GM12878 (cell line): Measurements from ENCODE around the gene TK2. TPM values are rescaled to one million over a fixed set of nuclear protein-coding genes. Genes with fewer than 3 reads are reported as not detected.

Experiments
- ATAC-seq: fragments of 200-7000 bp; cut with Tn5 transposase; 3 replicates; pipeline ENCODE4 v1.9.1; 2020; ENCODE audit warnings: mild to moderate bottlenecking, moderate library complexity
- BruUV-seq: library from RNA; stranded (reverse); fragments of 400-500 nt; replicated peaks from 2 replicates; lab custom pipeline; 2021; lab: Mats Ljungman, UMichigan
- CTCF ChIA-PET: fragments of 300-600 bp; sonication (Branson Sonifier 250); formaldehyde crosslinking; extraction: SDS; loops from one replicate; lab custom pipeline; 2021; ENCODE audit warnings: inconsistent platforms; lab: Yijun Ruan, JAX
- POLR2A ChIA-PET: fragments of 350-600 bp; formaldehyde crosslinking; extraction: SDS; loops from one replicate; lab custom pipeline; 2021; ENCODE audit warnings: inconsistent platforms; lab: Charles Lee
- RAD21 ChIA-PET: fragments of 300-600 bp; sonication (Branson Sonifier 250); formaldehyde crosslinking; loops from one replicate; lab custom pipeline; 2023; ENCODE audit warnings: antibody characterized with exemption; ENCODE audit not compliant: unreplicated experiment; lab: Charles Lee
- SMC1A ChIA-PET: fragments of 300-600 bp; sonication (Branson Sonifier 250); formaldehyde crosslinking; loops from one replicate; lab custom pipeline; 2023; ENCODE audit not compliant: unreplicated experiment, uncharacterized antibody; lab: Charles Lee
- DNase-seq: peaks from one replicate; pipeline ENCODE4 v3.0.0-alpha.2; 2011; ENCODE audit warnings: low read depth, low spot score
- FAIRE-seq: peaks from 3 replicates; lab custom pipeline; 2011; peaks lifted over from hg19 to GRCh38; lab: Jason Lieb, UNC
- H2AFZ ChIP-seq: 2 replicates; pipeline ENCODE4 v1.6.0; 2011; ENCODE audit warnings: low read depth, low read length, control low read depth; ENCODE audit not compliant: control insufficient read depth
- H3K27ac ChIP-seq: 2 replicates; pipeline ENCODE4 v1.5.1; 2011; ENCODE audit warnings: control low read depth; ENCODE audit not compliant: control insufficient read depth, insufficient read depth
- H3K27me3 ChIP-seq, 2 experiments: replicated peaks in 1 of 2; 2 replicates each; pipeline versions ENCODE4 v1.6.0 to v1.6.1; 2011; ENCODE audit warnings: low read length in 1 of 2; ENCODE audit not compliant: control insufficient read depth in 2 of 2, insufficient read depth in 2 of 2
- H3K36me3 ChIP-seq, 2 experiments: 2 replicates each; pipeline ENCODE4 v1.5.1; 2011; ENCODE audit warnings: low read length in 1 of 2; ENCODE audit not compliant: control insufficient read depth in 2 of 2, insufficient read depth in 2 of 2
- H3K4me1 ChIP-seq: 2 replicates; pipeline ENCODE4 v1.6.1; 2011; ENCODE audit warnings: mild to moderate bottlenecking, low read length, moderate library complexity, mixed read lengths; ENCODE audit not compliant: control insufficient read depth, insufficient read depth
- H3K4me2 ChIP-seq: 2 replicates; pipeline ENCODE4 v1.6.0; 2011; ENCODE audit warnings: control low read depth; ENCODE audit not compliant: control insufficient read depth, insufficient read depth
- H3K4me3 ChIP-seq: fragments of 200-600 bp; sonication (generic); 2 replicates; pipeline ENCODE4 v1.5.1; 2016
- H3K79me2 ChIP-seq: 2 replicates; pipeline ENCODE4 v1.6.0; 2011; ENCODE audit warnings: low read length; ENCODE audit not compliant: control insufficient read depth, insufficient read depth
- H3K9ac ChIP-seq: 2 replicates; pipeline ENCODE4 v1.8.0; 2011; ENCODE audit warnings: low read length, control low read depth, mixed read lengths; ENCODE audit not compliant: control insufficient read depth, insufficient read depth
- H3K9me3 ChIP-seq: replicated peaks from 3 replicates; pipeline ENCODE4 v1.5.1; 2011; ENCODE audit warnings: mild to moderate bottlenecking, low read length; ENCODE audit not compliant: control insufficient read depth, insufficient read depth
- H4K20me1 ChIP-seq: 2 replicates; pipeline ENCODE4 v1.6.0; 2011; ENCODE audit not compliant: control insufficient read depth, insufficient read depth
- CEBPB ChIP-seq, 2 experiments: fragments of 150-350 bp in 1 of 2; IDR thresholded peaks; 2 replicates each; pipeline ENCODE4 v1.6.1; 2012 to 2014; ENCODE audit warnings: low read depth in 2 of 2, low read length in 2 of 2, borderline replicate concordance in 1 of 2, inconsistent platforms in 1 of 2
- CREB1 ChIP-seq: IDR thresholded peaks from 2 replicates; pipeline ENCODE4 v1.6.1; 2012; ENCODE audit warnings: low read depth, mild to moderate bottlenecking, inconsistent platforms
- IRF3 ChIP-seq: fragments of 450-650 bp; IDR thresholded peaks from 2 replicates; pipeline ENCODE4 v1.6.1; 2014; ENCODE audit warnings: mild to moderate bottlenecking
- JUND ChIP-seq: IDR thresholded peaks from 2 replicates; pipeline ENCODE4 v1.6.1; 2012; ENCODE audit warnings: low read depth, mild to moderate bottlenecking, low read length, improper control_type of control experiment, moderate library complexity
- MXI1 ChIP-seq: fragments of 150-350 bp; IDR thresholded peaks from 2 replicates; pipeline ENCODE4 v1.6.1; 2011; ENCODE audit warnings: low read depth, mild to moderate bottlenecking, inconsistent platforms, low read length, improper control_type of control experiment
- NBN ChIP-seq: fragments of 450-650 bp; IDR thresholded peaks from 2 replicates; pipeline ENCODE4 v1.6.1; 2016
- RAD21 ChIP-seq: IDR thresholded peaks from 2 replicates; pipeline ENCODE4 v1.6.1; 2011; ENCODE audit warnings: mild to moderate bottlenecking, low read depth, low read length, moderate library complexity; ENCODE audit not compliant: insufficient read depth
- SIX5 ChIP-seq: IDR thresholded peaks from 2 replicates; pipeline ENCODE4 v1.6.1; 2011; ENCODE audit warnings: mild to moderate bottlenecking, low read depth, low read length, moderate library complexity; ENCODE audit not compliant: severe bottlenecking
- ZBTB11 ChIP-seq: fragments of 450-650 bp; formaldehyde crosslinking; IDR thresholded peaks from 2 replicates; pipeline ENCODE4 v1.5.0; 2022; ENCODE audit warnings: mild to moderate bottlenecking, missing genetic modification characterization
- WGBS: methylation state at CpG from one replicate; pipeline ENCODE4 v1.1.6; 2016; ENCODE audit warnings: low lambda C conversion rate; ENCODE audit not compliant: insufficient replicate concordance, insufficient coverage; ENCODE audit errors: missing lambda C conversion rate; 5-methylcytosine and 5-hydroxymethylcytosine counted together
- in situ Hi-C: fragments of 300-500 bp; cut with MboI; formaldehyde crosslinking; loops from 9 replicates; pipeline ENCODE4 v1.14.3; 2018; ENCODE audit warnings: mixed read lengths
- intact Hi-C: fragments of 100-400 bp; cut with micrococcal nuclease; formaldehyde crosslinking; loops from one replicate; pipeline ENCODE4 v1.14.2; 2022; ENCODE audit not compliant: unreplicated experiment
- polyA plus RNA-seq, 11 experiments: library from polyadenylated mRNA; depleted of rRNA in 4 of 11; unstranded in 6 of 11; stranded (reverse) in 5 of 11; fragments of >200 nt; fragmentation: Nextera tagmentation in 4 of 11; fragmentation: Illumina TruSeq in 1 of 11; extraction: Ambion mirVana in 4 of 11; extraction: Trizol in 1 of 11; gene quantifications; 1 replicate in 1 of 11; 2 replicates in 10 of 11; pipeline versions ENCODE4 v1.2.1 to v1.2.3, GENCODE V29; 2011 to 2016; ENCODE audit warnings: inconsistent platforms in 2 of 11, missing spikeins in 2 of 11, low read depth in 1 of 11
- total RNA-seq, 4 experiments: library from RNA; depleted of rRNA in 3 of 4; stranded (reverse); fragments of >200 nt in 3 of 4; fragmentation: Illumina TruSeq in 1 of 4; extraction: Trizol in 1 of 4; gene quantifications; 2 replicates each; pipeline versions ENCODE4 v1.2.1 to v1.2.3, GENCODE V29; 2013 to 2021

Gene TK2
- total and polyA plus RNA-seq, 10 of the 15 experiments (the other 5 are each of a cell fraction or from before 2014, with no cell fraction given), result 1.3 to 12.4 (median 3.0) TPM

GRCh38 chr16:66548868-66549267, 1.1 kb downstream of the TK2 start:
- Histone ChIP-seq H3K9ac (no peak overlapping the region), H2AFZ (peak overlapping the region; percentile 47; the same call in 1 of the 2 replicates), H3K4me1 (peaks cover 23% of the 10 kb centered on the region), H3K4me3 (no peak overlapping the region), H3K36me3 (no peaks in the 10 kb centered on the region), H3K79me2 (peaks cover 4% of the 10 kb centered on the region; the same call in 1 of the 2 replicates), H3K4me2 (peak overlapping the region; percentile 78), H4K20me1 (no peaks in the 10 kb centered on the region), H3K9me3 (no peaks in the 10 kb centered on the region; the same call in 1 of the 3 replicates), H3K27me3 (no peaks in the 10 kb centered on the region), H3K27ac (no peak overlapping the region)
- no peak for DNase-seq
- 89% methylated on average over 9 of the region's 9 CpGs for WGBS
- in situ Hi-C loops, result loop anchor here (25.0 kb wide), 1 partner anchor 488 kb away; the partner anchor contains the start of gene CBFB
- no peak for FAIRE-seq
- ChIA-PET SMC1A (interaction anchor here (1.1 to 9.9 kb wide), 7 partner anchors 8 to 40 kb away, joined by 4 to 86 read pairs (median 7); no protein-coding TSS in a partner anchor), RAD21 (interaction anchor here (1.7 to 1.9 kb wide), 2 partner anchors 27 to 40 kb away, joined by 6 to 15 read pairs; no protein-coding TSS in a partner anchor), POLR2A (interaction anchor here (0.5 to 4.0 kb wide), 8 partner anchors 9 to 1568 kb away, joined by 3 to 18 read pairs (median 6); no protein-coding TSS in a partner anchor), CTCF (interaction anchor here (0.6 to 1.8 kb wide), 7 partner anchors 8 to 66 kb away, joined by 3 to 5 read pairs (median 4); no protein-coding TSS in a partner anchor)
- TF ChIP-seq CREB1 (no peak), SIX5 (no peak)
- ATAC-seq, result no peak
- intact Hi-C loops, result loop anchor here (2.0 kb wide), 1 partner anchor 70 kb away; no protein-coding TSS in a partner anchor
- BruUV-seq, result no TSS peak

GRCh38 chr16:66548068-66548467, 1.9 kb downstream of the TK2 start:
- RAD21 ChIA-PET, result interaction anchor here (1.0 to 1.9 kb wide), 6 partner anchors 11 to 973 kb away, joined by 3 to 15 read pairs (median 4); no protein-coding TSS in a partner anchor
- H3K4me1 ChIP-seq, result peaks cover 23% of the 10 kb centered on the region
- intact Hi-C loops, result loop anchor here (2.0 kb wide), 1 partner anchor 69 kb away; no protein-coding TSS in a partner anchor
- no peak overlapping the region for H3K9ac ChIP-seq
- no peak overlapping the region for H3K4me2 ChIP-seq
- SMC1A ChIA-PET, result interaction anchor here (0.7 to 9.9 kb wide), 14 partner anchors 8 to 140 kb away, joined by 3 to 86 read pairs (median 4); no protein-coding TSS in a partner anchor
- FAIRE-seq (no peak), DNase-seq (no peak), ATAC-seq (no peak)
- no peak overlapping the region for H3K4me3 ChIP-seq
- H3K36me3 ChIP-seq, result no peaks in the 10 kb centered on the region
- no peaks in the 10 kb centered on the region; the same call in 1 of the 3 replicates for H3K9me3 ChIP-seq
- no peak overlapping the region for H2AFZ ChIP-seq
- no peaks in the 10 kb centered on the region for H4K20me1 ChIP-seq
- CTCF ChIA-PET, result interaction anchor here (1.0 to 1.9 kb wide), 13 partner anchors 8 to 324 kb away, joined by 3 to 10 read pairs (median 4); no protein-coding TSS in a partner anchor
- in situ Hi-C loops, result loop anchor here (25.0 kb wide), 1 partner anchor 489 kb away; the partner anchor contains the start of gene CBFB
- BruUV-seq, result no TSS peak
- H3K27ac ChIP-seq, result no peak overlapping the region
- POLR2A ChIA-PET, result interaction anchor here (1.0 to 4.0 kb wide), 8 partner anchors 8 to 33 kb away, joined by 3 to 18 read pairs (median 4); no protein-coding TSS in a partner anchor
- 84% methylated on average over 4 of the region's 4 CpGs for WGBS
- H3K79me2 ChIP-seq, result peaks cover 4% of the 10 kb centered on the region; the same call in 1 of the 2 replicates
- H3K27me3 ChIP-seq, result no peaks in the 10 kb centered on the region
- TF ChIP-seq ZBTB11 (CRISPR knock-in tag) (no peak), CEBPB (IDR thresholded peaks at IDR 0.05; ENCODE audit: borderline replicate concordance in 1 of 2, low read depth in 2 of 2, low read length in 2 of 2) (no peak), IRF3 (no peak), MXI1 (no peak), JUND (no peak), NBN (no peak), RAD21 (no peak)
